ENCODE measurements around the gene NNT. TPM values are rescaled to one million over a fixed set of nuclear protein-coding genes. Genes with fewer than 3 reads are reported as not detected.

Gene NNT
- total and polyA plus RNA-seq, 9 of the 15 experiments (the other 6 are each of a cell fraction or from before 2014, with no cell fraction given) = 21.9 to 68.6 (median 42.2) TPM

- peak; percentile 65 for TF ChIP-seq VEZF1 (CRISPR knock-in tag; IDR thresholded peaks at IDR 0.05)
- TF ChIP-seq PURB (CRISPR knock-in tag; IDR thresholded peaks at IDR 0.05; ENCODE audit: low read depth) = no peak
- no peak for TF ChIP-seq ZNF561 (CRISPR knock-in tag; conservative IDR thresholded peaks at IDR 0.05)
- no peak for TF ChIP-seq SNRNP70 (optimal IDR thresholded peaks at IDR 0.05; ENCODE audit: low read depth, low read length)
- peak; percentile 66; the same call in 1 of the 2 replicates for TF ChIP-seq NR1H2 (CRISPR knock-in tag; IDR thresholded peaks at IDR 0.05)
- TF ChIP-seq, protein P1, sequence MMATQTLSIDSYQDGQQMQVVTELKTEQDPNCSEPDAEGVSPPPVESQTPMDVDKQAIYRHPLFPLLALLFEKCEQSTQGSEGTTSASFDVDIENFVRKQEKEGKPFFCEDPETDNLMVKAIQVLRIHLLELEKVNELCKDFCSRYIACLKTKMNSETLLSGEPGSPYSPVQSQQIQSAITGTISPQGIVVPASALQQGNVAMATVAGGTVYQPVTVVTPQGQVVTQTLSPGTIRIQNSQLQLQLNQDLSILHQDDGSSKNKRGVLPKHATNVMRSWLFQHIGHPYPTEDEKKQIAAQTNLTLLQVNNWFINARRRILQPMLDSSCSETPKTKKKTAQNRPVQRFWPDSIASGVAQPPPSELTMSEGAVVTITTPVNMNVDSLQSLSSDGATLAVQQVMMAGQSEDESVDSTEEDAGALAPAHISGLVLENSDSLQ (IDR thresholded peaks at IDR 0.05) = peak; percentile 96
- TF ChIP-seq ZBTB9 (CRISPR knock-in tag; IDR thresholded peaks at IDR 0.05) = no peak
- no peak for TF ChIP-seq NR2C2 (CRISPR knock-in tag; IDR thresholded peaks at IDR 0.05)
- TF ChIP-seq NR2C2 (tag; IDR thresholded peaks at IDR 0.05) = peak; percentile 93
- no peak for TF ChIP-seq MCM5 (IDR thresholded peaks at IDR 0.05; ENCODE audit: low read depth)
- peak; percentile 20; the same call in 1 of the 2 replicates for TF ChIP-seq ERF (CRISPR knock-in tag; IDR thresholded peaks at IDR 0.05)
- TF ChIP-seq, protein P2, sequence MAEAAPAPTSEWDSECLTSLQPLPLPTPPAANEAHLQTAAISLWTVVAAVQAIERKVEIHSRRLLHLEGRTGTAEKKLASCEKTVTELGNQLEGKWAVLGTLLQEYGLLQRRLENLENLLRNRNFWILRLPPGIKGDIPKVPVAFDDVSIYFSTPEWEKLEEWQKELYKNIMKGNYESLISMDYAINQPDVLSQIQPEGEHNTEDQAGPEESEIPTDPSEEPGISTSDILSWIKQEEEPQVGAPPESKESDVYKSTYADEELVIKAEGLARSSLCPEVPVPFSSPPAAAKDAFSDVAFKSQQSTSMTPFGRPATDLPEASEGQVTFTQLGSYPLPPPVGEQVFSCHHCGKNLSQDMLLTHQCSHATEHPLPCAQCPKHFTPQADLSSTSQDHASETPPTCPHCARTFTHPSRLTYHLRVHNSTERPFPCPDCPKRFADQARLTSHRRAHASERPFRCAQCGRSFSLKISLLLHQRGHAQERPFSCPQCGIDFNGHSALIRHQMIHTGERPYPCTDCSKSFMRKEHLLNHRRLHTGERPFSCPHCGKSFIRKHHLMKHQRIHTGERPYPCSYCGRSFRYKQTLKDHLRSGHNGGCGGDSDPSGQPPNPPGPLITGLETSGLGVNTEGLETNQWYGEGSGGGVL (CRISPR knock-in tag; IDR thresholded peaks at IDR 0.05) = no peak
- TF ChIP-seq THAP7 (CRISPR knock-in tag; IDR thresholded peaks at IDR 0.05) = no peak
- TF ChIP-seq ZMIZ1 (IDR thresholded peaks at IDR 0.05; ENCODE audit: low read depth in 2 of 2, low read length in 2 of 2) = no peak
- TF ChIP-seq ZNF76 (CRISPR knock-in tag; IDR thresholded peaks at IDR 0.05; ENCODE audit: borderline replicate concordance) = no peak
- no peak for TF ChIP-seq MEF2A (IDR thresholded peaks at IDR 0.05; ENCODE audit: control insufficient read depth, low read depth, low read length)
- TF ChIP-seq NFXL1 (CRISPR knock-in tag; IDR thresholded peaks at IDR 0.05) = no peak
Observed at GRCh38 chr5:43602461-43603343, at the start of gene NNT (continued).

Data from K562 (cell line).